Fibroblast of the aortic adventitia (primary cell): ENCODE measurements around the gene DBNDD2. TPM values are rescaled to one million over a fixed set of nuclear protein-coding genes. Genes with fewer than 3 reads are reported as not detected.

Source experiments
- DNase-seq: peaks from one replicate; pipeline ENCODE4 v3.0.0-alpha.2; 2010; ENCODE audit warnings: low read depth
- H3K4me3 ChIP-seq: 2 replicates; pipeline ENCODE4 v1.5.1; 2011; ENCODE audit warnings: low read depth, mild to moderate bottlenecking, control low read depth, low read length, moderate library complexity
- total RNA-seq: library from RNA; depleted of rRNA; stranded (reverse); fragments of >200 nt; gene quantifications from 2 replicates; pipeline ENCODE4 v1.2.3, GENCODE V29; 2012; ENCODE audit warnings: low replicate concordance
- TF ChIP-seq, protein P1 (sequence below): IDR thresholded peaks from 2 replicates; pipeline ENCODE4 v1.5.1; 2011; ENCODE audit warnings: mild to moderate bottlenecking, low read length, control low read depth, inconsistent platforms; ENCODE audit not compliant: insufficient read depth

Gene DBNDD2
- total RNA-seq, 1 donor = 4.6 TPM

GRCh38 chr20:45363611-45364492 is 44.2 kb upstream of the DBNDD2 start:
- TF ChIP-seq, protein P1, sequence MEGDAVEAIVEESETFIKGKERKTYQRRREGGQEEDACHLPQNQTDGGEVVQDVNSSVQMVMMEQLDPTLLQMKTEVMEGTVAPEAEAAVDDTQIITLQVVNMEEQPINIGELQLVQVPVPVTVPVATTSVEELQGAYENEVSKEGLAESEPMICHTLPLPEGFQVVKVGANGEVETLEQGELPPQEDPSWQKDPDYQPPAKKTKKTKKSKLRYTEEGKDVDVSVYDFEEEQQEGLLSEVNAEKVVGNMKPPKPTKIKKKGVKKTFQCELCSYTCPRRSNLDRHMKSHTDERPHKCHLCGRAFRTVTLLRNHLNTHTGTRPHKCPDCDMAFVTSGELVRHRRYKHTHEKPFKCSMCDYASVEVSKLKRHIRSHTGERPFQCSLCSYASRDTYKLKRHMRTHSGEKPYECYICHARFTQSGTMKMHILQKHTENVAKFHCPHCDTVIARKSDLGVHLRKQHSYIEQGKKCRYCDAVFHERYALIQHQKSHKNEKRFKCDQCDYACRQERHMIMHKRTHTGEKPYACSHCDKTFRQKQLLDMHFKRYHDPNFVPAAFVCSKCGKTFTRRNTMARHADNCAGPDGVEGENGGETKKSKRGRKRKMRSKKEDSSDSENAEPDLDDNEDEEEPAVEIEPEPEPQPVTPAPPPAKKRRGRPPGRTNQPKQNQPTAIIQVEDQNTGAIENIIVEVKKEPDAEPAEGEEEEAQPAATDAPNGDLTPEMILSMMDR = no peak
- peak overlapping the region; percentile 96 for H3K4me3 ChIP-seq
- DNase-seq = no peak

- TF ChIP-seq, protein P1 = no peak
- no peak for DNase-seq
- H3K4me3 ChIP-seq = no peak overlapping the region
Measured at GRCh38 chr20:45365444-45365970, 42.6 kb upstream of the DBNDD2 start.

- TF ChIP-seq, protein P1 = no peak
- H3K4me3 ChIP-seq = no peak overlapping the region
- DNase-seq = no peak
Measured at GRCh38 chr20:45366192-45366591, 41.9 kb upstream of the DBNDD2 start.

- no peak overlapping the region for H3K4me3 ChIP-seq
- no peak for DNase-seq
- TF ChIP-seq, protein P1 = no peak
Measured at GRCh38 chr20:45366631-45367030, 41.5 kb upstream of the DBNDD2 start.

GRCh38 chr20:45367126-45367525 is 41.0 kb upstream of the DBNDD2 start:
- TF ChIP-seq, protein P1 = no peak
- no peak overlapping the region for H3K4me3 ChIP-seq
- no peak for DNase-seq

DNA sequence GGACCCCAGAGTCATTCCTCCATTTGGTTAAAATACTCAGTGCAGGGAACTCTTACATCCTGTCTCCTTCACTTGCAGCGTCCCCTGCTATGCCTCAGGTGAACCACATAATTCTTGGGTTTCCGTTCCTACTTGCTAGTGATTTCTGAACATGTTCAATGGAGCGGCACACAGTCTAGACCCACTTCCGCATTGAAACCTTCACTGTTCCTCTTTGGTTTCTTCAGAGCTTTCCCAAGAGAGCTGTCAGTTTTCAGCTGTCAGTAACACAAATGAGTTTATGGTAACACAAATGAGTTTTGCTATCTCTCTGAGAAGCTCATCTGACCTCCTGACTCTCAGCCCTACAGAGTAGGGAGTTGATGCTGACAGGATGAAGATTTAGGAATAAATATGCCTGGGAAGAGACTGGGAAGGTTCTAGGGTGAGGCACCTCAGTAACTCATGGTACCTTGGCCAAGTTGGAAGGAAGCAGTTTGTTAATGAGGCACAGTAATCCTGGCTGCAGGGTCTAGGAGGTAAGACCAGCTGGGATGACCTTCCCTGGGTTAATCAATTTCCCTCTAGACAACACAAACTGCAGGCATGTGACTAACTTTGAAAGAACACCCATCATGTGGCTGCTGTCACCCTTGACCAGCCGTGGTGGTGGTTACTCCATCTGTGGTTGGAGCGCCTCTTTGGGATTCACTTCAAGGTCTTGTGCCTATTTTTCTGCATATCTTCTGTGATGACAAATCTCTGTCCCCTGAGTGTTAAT is 39.7 kb upstream of the DBNDD2 start:
- TF ChIP-seq, protein P1 = no peak
- no peak overlapping the region for H3K4me3 ChIP-seq
- no peak for DNase-seq
